Anterior cingulate cortex (tissue), 58 donors: Measurements from ENCODE around the gene PDZRN3.

Experiments
- DNase-seq, 58 donors: peaks; one replicate each; lab custom pipeline; 2025; lab: John Stamatoyannopoulos, UW

Gene PDZRN3

GRCh38 chr3:73364517-73364916, 260.2 kb downstream of the PDZRN3 start:
- no peak for DNase-seq

DNA sequence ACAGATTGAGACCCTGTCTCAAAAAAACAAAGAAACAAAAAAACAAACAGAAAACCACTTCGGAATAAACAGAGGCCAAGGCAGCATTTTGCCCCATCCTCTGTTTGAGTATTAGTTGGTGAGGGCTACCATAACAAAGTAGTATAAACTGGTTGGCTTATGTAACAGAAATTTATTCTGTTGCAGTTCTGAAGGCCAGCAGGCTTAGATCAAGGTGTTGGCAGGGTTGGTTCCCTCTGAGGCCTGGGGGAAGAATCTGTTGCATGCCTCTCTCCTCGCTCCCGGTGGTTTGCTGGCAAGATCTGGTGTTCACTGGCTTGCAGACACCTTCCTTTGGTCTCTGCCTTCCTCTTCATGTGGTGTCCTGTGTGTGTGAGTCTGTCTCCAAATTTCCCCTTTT, 261.6 kb downstream of the PDZRN3 start:
- DNase-seq, result no peak

DNA sequence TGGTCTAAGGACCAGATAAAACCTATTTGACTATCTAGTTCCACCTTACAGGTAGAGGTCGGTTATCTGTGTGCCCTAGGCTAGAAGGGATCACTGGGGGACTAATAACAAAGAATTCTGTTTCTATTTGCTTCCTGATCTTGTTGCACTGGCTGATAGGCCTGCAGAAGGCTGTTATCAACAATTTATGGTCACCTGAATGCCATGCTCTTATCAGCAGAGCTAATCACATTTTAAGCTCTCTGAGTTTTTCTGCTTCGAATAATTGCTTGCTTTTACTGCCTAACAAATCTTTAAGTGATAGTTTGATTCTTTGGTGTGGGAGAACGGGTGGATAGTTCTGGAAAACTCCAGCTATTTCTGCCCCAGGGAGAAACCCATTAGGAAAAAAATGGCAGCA, 263.1 kb downstream of the PDZRN3 start:
- DNase-seq, result no peak

- DNase-seq, result no peak
These were observed 271.0 kb downstream of the PDZRN3 start for GRCh38 chr3:73353649-73354217.

DNA sequence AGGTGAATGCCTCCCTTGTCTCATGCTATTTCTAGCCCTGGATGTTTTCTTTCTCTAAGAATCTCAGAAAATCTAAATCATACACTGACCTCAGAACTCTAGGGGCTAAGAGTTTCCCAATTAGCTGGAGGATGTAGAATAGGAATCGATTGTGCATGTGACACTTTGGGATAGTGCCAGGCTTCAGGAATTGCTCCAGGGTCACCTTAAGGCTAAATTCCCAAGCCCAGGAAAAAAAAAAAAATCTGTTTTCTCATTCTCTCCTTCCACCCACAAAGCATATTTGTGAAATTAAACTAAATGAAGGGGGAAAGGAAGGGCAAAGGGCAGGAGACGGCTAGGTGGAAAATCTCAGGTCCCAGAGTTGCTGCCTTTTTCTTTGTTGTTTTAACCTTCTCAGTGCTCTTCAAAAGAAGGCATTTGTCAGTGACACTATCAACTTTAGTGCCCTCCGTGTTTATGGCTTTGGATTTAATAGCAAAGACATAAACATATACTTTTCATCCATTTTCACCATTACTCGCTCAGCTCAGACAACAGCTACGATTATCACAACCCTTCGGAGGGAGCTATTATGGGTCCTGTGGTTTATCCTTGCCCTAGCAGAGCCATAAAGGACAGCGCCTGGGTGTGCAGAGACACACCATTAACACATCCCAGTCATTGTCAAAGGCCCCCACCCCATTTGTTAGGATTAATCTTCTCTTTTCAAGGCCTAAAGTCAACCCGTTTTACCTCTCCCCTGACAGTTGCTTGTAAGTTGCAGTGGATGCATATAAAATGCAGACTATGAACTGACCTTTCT, 271.7 kb downstream of the PDZRN3 start:
- no peak for DNase-seq

DNA sequence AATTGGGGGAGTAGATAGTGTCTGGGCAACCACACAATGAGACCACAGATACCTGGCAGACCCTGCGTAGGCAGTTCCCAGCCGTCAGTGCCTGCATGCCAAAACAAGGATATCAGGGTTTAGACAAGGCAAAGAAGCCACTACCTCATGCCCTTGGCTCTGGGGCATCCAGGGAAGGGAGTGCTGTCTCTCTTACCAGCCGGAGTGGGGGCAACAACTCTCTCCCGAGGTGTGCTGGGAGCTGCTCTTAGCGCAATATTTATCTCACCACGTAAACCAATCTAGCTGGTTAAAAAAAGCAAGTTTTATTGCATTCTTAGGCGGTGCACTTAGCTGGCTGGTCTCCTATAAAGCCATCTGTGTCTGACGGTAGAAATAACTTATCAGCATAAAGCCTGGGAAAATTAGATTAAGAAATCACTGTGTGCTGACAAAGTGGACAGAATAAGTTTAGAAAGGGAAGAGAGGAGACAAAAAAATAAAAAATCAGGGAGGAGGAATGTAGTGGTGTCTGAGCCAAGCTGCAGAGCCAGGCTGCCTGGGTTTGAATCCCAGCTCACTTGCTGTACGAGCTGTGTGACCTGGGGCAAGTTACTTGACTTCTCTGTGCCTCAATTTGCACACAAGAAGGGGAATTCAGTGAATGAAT, 273.2 kb downstream of the PDZRN3 start:
- peak in 6 of 58 donors; percentile 1 to 20 (median 4) for DNase-seq

- DNase-seq, result no peak
These were observed 273.7 kb downstream of the PDZRN3 start for GRCh38 chr3:73350996-73351395.

DNA sequence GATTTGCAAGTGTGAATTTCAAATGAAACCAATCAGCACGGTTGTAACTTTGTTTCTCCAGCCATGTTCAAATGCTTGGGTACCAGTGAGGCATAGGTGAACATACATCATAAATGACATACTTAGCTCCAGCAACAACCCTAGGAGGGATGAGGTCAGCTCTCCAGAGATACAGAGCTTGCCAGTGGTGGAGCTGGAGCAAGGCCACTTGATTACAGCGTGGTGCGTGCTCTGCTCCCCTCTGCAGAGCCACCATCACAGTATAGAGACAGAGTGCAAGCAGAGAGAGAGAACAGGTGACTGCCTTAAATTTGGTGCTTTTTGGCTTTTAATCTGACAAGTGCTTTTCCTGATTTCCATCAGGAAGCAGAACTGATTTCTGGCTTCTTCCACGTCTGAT, 275.1 kb downstream of the PDZRN3 start:
- DNase-seq, result no peak

DNA sequence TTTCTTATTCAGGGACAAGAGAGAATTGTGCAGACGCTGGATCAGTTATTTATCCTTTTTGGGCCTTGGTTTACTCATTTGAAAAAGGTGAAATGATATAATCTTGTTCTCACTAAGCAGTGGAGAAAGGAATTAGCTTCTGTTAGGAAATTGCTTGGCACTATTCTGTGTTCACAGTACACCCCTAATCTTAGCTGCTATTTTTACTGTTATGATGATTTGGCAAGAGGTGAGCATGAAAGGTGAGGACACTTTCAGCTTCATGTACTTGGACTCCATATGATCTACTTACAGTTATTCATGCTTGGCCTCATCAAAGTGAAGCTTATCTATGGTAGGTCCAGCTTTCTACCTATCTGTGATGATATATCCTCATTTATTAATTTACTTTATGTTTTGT, 282.7 kb downstream of the PDZRN3 start:
- no peak for DNase-seq

GRCh38 chr3:73341272-73341935, 283.3 kb downstream of the PDZRN3 start:
- no peak for DNase-seq

DNA sequence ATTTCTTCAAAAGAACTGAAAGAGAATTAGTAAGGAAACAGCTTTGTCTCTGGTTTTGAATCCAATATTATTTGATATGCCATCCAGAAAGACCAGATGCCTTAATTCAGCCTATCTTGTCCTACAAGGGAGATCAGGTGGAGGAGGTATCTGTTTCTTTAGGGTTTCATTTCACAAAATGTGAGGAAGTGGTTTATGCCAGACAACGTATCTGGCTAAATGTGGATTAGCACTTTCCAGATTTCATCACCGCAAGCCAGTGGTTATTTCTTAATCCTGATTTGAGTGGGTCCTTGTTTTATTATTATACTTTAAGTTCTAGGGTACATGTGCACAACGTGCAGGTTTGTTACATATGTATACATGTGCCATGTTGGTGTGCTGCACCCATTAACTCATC, 292.2 kb downstream of the PDZRN3 start:
- no peak for DNase-seq
